Midbrain (tissue), 1 donor: Measurements from ENCODE around the gene TMEM154.

Experiments used
- DNase-seq: peaks from one replicate; lab custom pipeline; 2025; lab: John Stamatoyannopoulos, UW

TMEM154 gene

GRCh38 chr4:152629908-152630307 is 49.9 kb downstream of the TMEM154 start:
- no peak for DNase-seq

- DNase-seq = no peak
These were observed 51.7 kb downstream of the TMEM154 start for GRCh38 chr4:152628128-152628527.

- DNase-seq = no peak
These were observed 53.0 kb downstream of the TMEM154 start for GRCh38 chr4:152626790-152627189.

- no peak for DNase-seq
These were observed 58.9 kb downstream of the TMEM154 start for GRCh38 chr4:152620915-152621314.

GRCh38 chr4:152620218-152620617 is 59.6 kb downstream of the TMEM154 start:
- no peak for DNase-seq

- no peak for DNase-seq
These were observed 60.2 kb downstream of the TMEM154 start for GRCh38 chr4:152619556-152619955.

GRCh38 chr4:152618971-152619370 is 60.8 kb downstream of the TMEM154 start:
- DNase-seq = no peak

GRCh38 chr4:152616804-152617203 is 63.0 kb downstream of the TMEM154 start:
- no peak for DNase-seq

GRCh38 chr4:152613841-152614721 is 65.7 kb downstream of the TMEM154 start:
- DNase-seq = no peak

- DNase-seq = no peak
These were observed 66.4 kb downstream of the TMEM154 start for GRCh38 chr4:152613351-152613750.

- no peak for DNase-seq
These were observed 69.7 kb downstream of the TMEM154 start for GRCh38 chr4:152610131-152610530.

GRCh38 chr4:152609481-152609880 is 70.3 kb downstream of the TMEM154 start:
- DNase-seq = no peak

- DNase-seq = no peak
These were observed 72.6 kb downstream of the TMEM154 start for GRCh38 chr4:152607178-152607577.

- DNase-seq = no peak
These were observed 73.0 kb downstream of the TMEM154 start for GRCh38 chr4:152606753-152607152.

- no peak for DNase-seq
These were observed 74.0 kb downstream of the TMEM154 start for GRCh38 chr4:152605641-152606335.

- no peak for DNase-seq
These were observed 74.8 kb downstream of the TMEM154 start for GRCh38 chr4:152605031-152605430.

- DNase-seq = no peak
These were observed 78.6 kb downstream of the TMEM154 start for GRCh38 chr4:152601156-152601555.

- DNase-seq = no peak
These were observed 80.2 kb downstream of the TMEM154 start for GRCh38 chr4:152599636-152600035.

- DNase-seq = no peak
These were observed 80.7 kb downstream of the TMEM154 start for GRCh38 chr4:152599095-152599494.

GRCh38 chr4:152598454-152598853 is 81.3 kb downstream of the TMEM154 start:
- no peak for DNase-seq

- DNase-seq = no peak
These were observed 84.5 kb downstream of the TMEM154 start for GRCh38 chr4:152594978-152595925.

GRCh38 chr4:152594057-152594456 is 85.7 kb downstream of the TMEM154 start:
- no peak for DNase-seq
